Tibial artery (tissue), 4 donors: Measurements from ENCODE around the gene CD276.

Experiments used
- DNase-seq, 2 donors: peaks; one replicate each; pipeline ENCODE4 v3.0.0-alpha.2; 2019
- H3K27ac ChIP-seq, 2 donors: fragments of 200-600 bp; sonication (generic) in 1 of 2; 1 replicate in 1 of 2; 2 replicates in 1 of 2; pipeline ENCODE4 v1.5.1; 2018 to 2019; ENCODE audit warnings: mild to moderate bottlenecking in 1 of 2
- H3K27me3 ChIP-seq, 2 donors: fragments of 200-600 bp; sonication (generic) in 1 of 2; one replicate each; pipeline versions ENCODE4 v1.5.1 to v1.6.0; 2016 to 2019
- H3K36me3 ChIP-seq, 3 donors: fragments of 200-600 bp; sonication (generic) in 2 of 3; one replicate each; pipeline ENCODE4 v1.5.1; 2016 to 2019; ENCODE audit warnings: mild to moderate bottlenecking in 2 of 3
- H3K4me1 ChIP-seq, 4 donors: fragments of 200-600 bp; sonication (generic) in 2 of 4; 1 replicate in 3 of 4; 2 replicates in 1 of 4; pipeline ENCODE4 v1.5.1; 2016 to 2019
- H3K4me3 ChIP-seq, 2 donors: fragments of 200-600 bp; sonication (generic) in 1 of 2; 1 replicate in 1 of 2; 2 replicates in 1 of 2; pipeline ENCODE4 v1.5.1; 2018 to 2019; ENCODE audit warnings: mild to moderate bottlenecking in 2 of 2
- H3K9me3 ChIP-seq, 3 donors: fragments of 200-600 bp; sonication (generic) in 1 of 3; one replicate each; pipeline ENCODE4 v1.5.1; 2016 to 2019
- intact Hi-C: fragments of 100-400 bp; cut with DNase I; formaldehyde crosslinking; loops from one replicate; pipeline ENCODE4 v1.15.0; 2023; ENCODE audit warnings: low total_unique reads
- TF ChIP-seq, protein P1 (sequence below), 2 experiments: fragments of 200-600 bp in 1 of 2; fragments of 450-650 bp in 1 of 2; IDR thresholded peaks; one replicate each; pipeline ENCODE4 v1.5.1; 2017 to 2019; ENCODE audit warnings: antibody characterized with exemption in 2 of 2, mild to moderate bottlenecking in 1 of 2, moderate library complexity in 1 of 2

CD276 gene

DNA sequence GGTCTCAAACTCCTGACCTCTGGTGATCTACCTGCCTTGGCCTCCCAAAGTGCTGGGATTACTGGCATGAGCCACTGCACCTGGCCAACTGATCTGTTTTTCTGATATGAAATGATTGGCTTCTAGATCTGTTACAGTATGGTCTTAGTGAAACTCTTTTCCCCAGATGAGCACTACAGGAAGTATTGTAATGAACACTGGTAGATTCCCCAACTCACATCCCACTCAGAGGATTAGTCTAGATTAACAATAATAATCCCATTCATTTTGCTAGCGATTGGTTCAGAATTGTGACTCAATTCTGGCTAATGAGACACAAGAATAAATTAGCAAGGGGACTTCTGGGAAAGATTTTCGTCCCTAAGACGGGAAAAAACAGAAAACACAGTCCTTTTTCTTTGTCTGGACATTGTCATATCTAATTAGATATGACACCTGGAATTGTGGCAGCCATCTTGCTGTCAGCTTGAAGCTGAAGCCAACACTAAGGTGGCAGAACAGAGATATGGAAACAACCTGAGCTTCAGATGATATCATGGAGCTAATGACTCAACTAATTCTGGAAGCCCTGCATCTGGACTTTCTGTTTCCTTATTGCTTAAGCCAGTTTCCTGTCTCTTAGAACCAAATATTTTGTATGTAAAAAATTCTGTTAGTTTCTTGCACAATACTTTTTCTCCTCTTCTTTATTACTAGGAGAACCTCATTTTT lies 33.6 kb upstream of the CD276 start:
- H3K27ac ChIP-seq, result no peak overlapping the region
- no peaks in the 10 kb centered on the region for H3K4me1 ChIP-seq
- no peaks in the 10 kb centered on the region for H3K9me3 ChIP-seq
- peaks cover 0 to 15% of the 10 kb centered on the region in 2 donors for H3K27me3 ChIP-seq
- TF ChIP-seq, protein P1, sequence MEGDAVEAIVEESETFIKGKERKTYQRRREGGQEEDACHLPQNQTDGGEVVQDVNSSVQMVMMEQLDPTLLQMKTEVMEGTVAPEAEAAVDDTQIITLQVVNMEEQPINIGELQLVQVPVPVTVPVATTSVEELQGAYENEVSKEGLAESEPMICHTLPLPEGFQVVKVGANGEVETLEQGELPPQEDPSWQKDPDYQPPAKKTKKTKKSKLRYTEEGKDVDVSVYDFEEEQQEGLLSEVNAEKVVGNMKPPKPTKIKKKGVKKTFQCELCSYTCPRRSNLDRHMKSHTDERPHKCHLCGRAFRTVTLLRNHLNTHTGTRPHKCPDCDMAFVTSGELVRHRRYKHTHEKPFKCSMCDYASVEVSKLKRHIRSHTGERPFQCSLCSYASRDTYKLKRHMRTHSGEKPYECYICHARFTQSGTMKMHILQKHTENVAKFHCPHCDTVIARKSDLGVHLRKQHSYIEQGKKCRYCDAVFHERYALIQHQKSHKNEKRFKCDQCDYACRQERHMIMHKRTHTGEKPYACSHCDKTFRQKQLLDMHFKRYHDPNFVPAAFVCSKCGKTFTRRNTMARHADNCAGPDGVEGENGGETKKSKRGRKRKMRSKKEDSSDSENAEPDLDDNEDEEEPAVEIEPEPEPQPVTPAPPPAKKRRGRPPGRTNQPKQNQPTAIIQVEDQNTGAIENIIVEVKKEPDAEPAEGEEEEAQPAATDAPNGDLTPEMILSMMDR (IDR thresholded peaks at IDR 0.05), result no peak
- H3K36me3 ChIP-seq, result no peaks in the 10 kb centered on the region
- DNase-seq, result no peak
- no peak overlapping the region for H3K4me3 ChIP-seq
- intact Hi-C loops, result no loop called here

DNA sequence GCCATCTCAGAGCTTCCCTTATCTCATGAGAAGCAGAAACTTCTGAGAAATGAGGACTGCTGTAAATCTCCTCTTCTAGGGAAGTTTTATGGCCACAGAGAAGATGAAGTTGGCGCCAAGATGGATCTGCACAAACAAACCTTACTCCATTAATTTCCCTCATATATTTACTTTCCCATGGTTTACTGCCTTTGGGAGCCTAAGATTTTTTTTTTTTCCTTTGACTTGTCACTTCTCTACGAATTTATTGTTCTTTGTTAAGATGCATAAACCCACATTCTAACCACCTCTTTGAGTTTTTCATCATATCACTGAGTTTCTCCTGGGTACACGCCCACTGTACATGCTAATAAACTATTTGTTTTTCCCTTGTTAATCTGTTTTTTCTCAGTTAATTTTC lies 29.5 kb upstream of the CD276 start:
- Histone ChIP-seq H3K36me3 (no peaks in the 10 kb centered on the region), H3K4me3 (no peak overlapping the region), H3K4me1 (no peaks in the 10 kb centered on the region), H3K27me3 (peaks cover 0 to 16% of the 10 kb centered on the region in 2 donors), H3K9me3 (no peaks in the 10 kb centered on the region), H3K27ac (no peak overlapping the region)
- intact Hi-C loops, result no loop called here
- no peak for DNase-seq
- TF ChIP-seq, protein P1 (IDR thresholded peaks at IDR 0.05), result no peak

DNA sequence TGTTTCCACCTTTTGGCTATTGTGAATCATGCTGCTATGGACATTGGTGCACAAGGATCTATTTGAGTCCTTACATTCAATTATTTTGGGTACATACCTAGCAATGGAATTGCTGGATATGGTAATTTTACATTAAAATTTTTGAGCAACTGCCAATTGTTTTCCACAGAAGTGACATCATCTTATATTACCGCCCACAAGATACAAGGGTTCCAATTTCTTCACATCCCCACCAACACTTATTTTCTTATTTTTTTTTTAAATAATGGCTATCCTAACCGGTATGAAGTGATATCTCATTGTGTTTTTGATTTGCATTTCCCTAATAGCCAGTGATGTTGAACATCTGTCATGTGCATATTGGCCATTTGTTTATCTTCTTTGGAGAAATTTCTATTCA lies 28.5 kb upstream of the CD276 start:
- H3K27ac ChIP-seq, result no peak overlapping the region
- H3K9me3 ChIP-seq, result no peaks in the 10 kb centered on the region
- no peaks in the 10 kb centered on the region for H3K4me1 ChIP-seq
- no peak for DNase-seq
- peaks cover 0 to 11% of the 10 kb centered on the region in 2 donors for H3K27me3 ChIP-seq
- H3K36me3 ChIP-seq, result no peaks in the 10 kb centered on the region
- TF ChIP-seq, protein P1 (IDR thresholded peaks at IDR 0.05), result no peak
- H3K4me3 ChIP-seq, result no peak overlapping the region
- intact Hi-C loops, result no loop called here

DNA sequence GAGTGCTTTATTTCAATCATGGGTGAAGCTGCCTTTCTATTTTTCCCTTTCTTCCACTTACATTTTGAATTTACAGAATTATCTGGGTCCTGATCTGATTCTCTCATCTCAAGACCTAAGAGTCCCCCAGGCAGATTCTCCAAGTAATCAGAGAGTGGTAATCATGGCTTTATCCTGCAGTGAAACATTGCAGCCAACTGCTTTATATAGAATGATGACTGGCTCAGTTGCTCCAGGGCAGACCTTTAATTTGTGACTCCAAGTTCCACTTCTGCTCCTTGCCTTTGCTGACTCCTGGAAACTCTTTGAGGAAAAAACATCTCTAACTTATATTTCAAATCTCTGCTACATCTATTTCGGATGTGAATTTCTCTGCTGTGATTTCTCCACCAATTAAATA lies 25.5 kb upstream of the CD276 start:
- H3K27ac ChIP-seq, result no peak overlapping the region

DNA sequence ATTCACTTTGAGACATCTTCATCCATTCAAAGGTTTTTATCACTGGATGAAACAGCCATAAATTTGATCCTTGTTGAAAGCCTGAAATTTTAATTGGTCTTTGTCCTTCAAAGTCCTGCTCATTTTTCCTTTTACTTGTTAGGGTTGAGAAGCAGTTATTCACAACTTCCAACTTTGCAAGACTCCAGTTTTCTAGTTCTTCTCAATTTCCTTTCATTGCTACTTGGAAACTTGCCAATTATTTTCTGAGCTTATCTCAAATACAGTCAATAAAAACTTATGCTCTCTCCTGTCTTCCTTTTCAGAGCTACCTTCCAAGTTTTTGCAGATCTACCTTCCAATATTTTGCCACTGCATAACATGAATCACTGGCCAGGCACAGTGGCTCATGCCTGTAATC lies 23.7 kb upstream of the CD276 start:
- Histone ChIP-seq H3K4me3 (no peak overlapping the region), H3K27me3 (peaks cover 0 to 11% of the 10 kb centered on the region in 2 donors), H3K4me1 (no peaks in the 10 kb centered on the region), H3K27ac (no peak overlapping the region), H3K9me3 (peaks cover 0 to 6% (median 0%) of the 10 kb centered on the region in 3 donors), H3K36me3 (no peaks in the 10 kb centered on the region)
- no peak for DNase-seq
- TF ChIP-seq, protein P1 (IDR thresholded peaks at IDR 0.05), result no peak
- intact Hi-C loops, result no loop called here

More for the DNA sequence above, 25.5 kb upstream of the CD276 start:
- H3K4me3 ChIP-seq, result no peak overlapping the region
- H3K36me3 ChIP-seq, result no peaks in the 10 kb centered on the region
- DNase-seq, result no peak
- intact Hi-C loops, result no loop called here
- peaks cover 0 to 11% of the 10 kb centered on the region in 2 donors for H3K27me3 ChIP-seq
- peaks cover 0 to 3% (median 0%) of the 10 kb centered on the region in 3 donors for H3K9me3 ChIP-seq
- H3K4me1 ChIP-seq, result no peaks in the 10 kb centered on the region
- TF ChIP-seq, protein P1 (IDR thresholded peaks at IDR 0.05), result no peak
